HEK293T (cell line): ENCODE data around the gene HLCS.

Source experiments
- CTCF ChIA-PET: fragments of 350-600 bp; formaldehyde crosslinking; extraction: SDS; loops from one replicate; lab custom pipeline; 2021; ENCODE audit warnings: antibody characterized with exemption, inconsistent platforms; lab: Yijun Ruan, JAX
- POLR2A ChIA-PET: fragments of 350-600 bp; formaldehyde crosslinking; extraction: SDS; loops from one replicate; lab custom pipeline; 2020; ENCODE audit warnings: antibody characterized with exemption, inconsistent platforms; lab: Yijun Ruan, JAX
- DNase-seq: peaks from one replicate; pipeline ENCODE4 v3.0.0; 2012; ENCODE audit warnings: mixed read lengths; ENCODE audit errors: extremely low spot score
- ARNT ChIP-seq: fragments of 450-650 bp; IDR thresholded peaks from 2 replicates; pipeline ENCODE4 v1.6.1; 2017; ENCODE audit warnings: mild to moderate bottlenecking
- BHLHE40 ChIP-seq: fragments of 450-650 bp; IDR thresholded peaks from 2 replicates; pipeline ENCODE4 v1.6.1; 2016; ENCODE audit warnings: mild to moderate bottlenecking, moderate library complexity, borderline replicate concordance
- CTBP1 ChIP-seq: fragments of 450-650 bp; IDR thresholded peaks from 2 replicates; pipeline ENCODE4 v1.6.1; 2016; ENCODE audit warnings: borderline replicate concordance
- ELF4 ChIP-seq: fragments of 450-650 bp; IDR thresholded peaks from 2 replicates; pipeline ENCODE4 v1.6.1; 2017; ENCODE audit warnings: antibody characterized with exemption
- FOXA1 ChIP-seq: fragments of 450-650 bp; IDR thresholded peaks from 2 replicates; pipeline ENCODE4 v1.6.1; 2016; ENCODE audit warnings: mild to moderate bottlenecking
- FOXM1 ChIP-seq: fragments of 450-650 bp; IDR thresholded peaks from 2 replicates; pipeline ENCODE4 v1.6.1; 2017; ENCODE audit warnings: mild to moderate bottlenecking, borderline replicate concordance
- HDGF ChIP-seq: fragments of 450-650 bp; IDR thresholded peaks from 2 replicates; pipeline ENCODE4 v1.6.1; 2017; ENCODE audit warnings: antibody characterized with exemption, borderline replicate concordance
- L3MBTL2 ChIP-seq: fragments of 450-650 bp; conservative IDR thresholded peaks from 2 replicates; pipeline ENCODE4 v1.6.1; 2016; ENCODE audit warnings: mild to moderate bottlenecking
- LEF1 ChIP-seq: fragments of 450-650 bp; IDR thresholded peaks from 2 replicates; pipeline ENCODE4 v1.6.1; 2017; ENCODE audit warnings: mild to moderate bottlenecking, borderline replicate concordance
- NFRKB ChIP-seq: fragments of 450-650 bp; IDR thresholded peaks from 2 replicates; pipeline ENCODE4 v1.6.1; 2016; ENCODE audit warnings: mild to moderate bottlenecking, moderate library complexity
- SP1 ChIP-seq: fragments of 450-650 bp; IDR thresholded peaks from 2 replicates; pipeline ENCODE4 v1.6.1; 2017
- SUZ12 ChIP-seq: fragments of 450-650 bp; IDR thresholded peaks from 2 replicates; pipeline ENCODE4 v1.6.1; 2016; ENCODE audit warnings: mild to moderate bottlenecking
- TARDBP ChIP-seq: fragments of 450-650 bp; IDR thresholded peaks from 2 replicates; pipeline ENCODE4 v1.6.1; 2016
- ZNF384 ChIP-seq: fragments of 450-650 bp; IDR thresholded peaks from 2 replicates; pipeline ENCODE4 v1.6.1; 2016
- TF ChIP-seq, protein P1 (sequence below): fragments of 450-650 bp; IDR thresholded peaks from 2 replicates; pipeline ENCODE4 v1.6.1; 2016

The HLCS gene

DNA sequence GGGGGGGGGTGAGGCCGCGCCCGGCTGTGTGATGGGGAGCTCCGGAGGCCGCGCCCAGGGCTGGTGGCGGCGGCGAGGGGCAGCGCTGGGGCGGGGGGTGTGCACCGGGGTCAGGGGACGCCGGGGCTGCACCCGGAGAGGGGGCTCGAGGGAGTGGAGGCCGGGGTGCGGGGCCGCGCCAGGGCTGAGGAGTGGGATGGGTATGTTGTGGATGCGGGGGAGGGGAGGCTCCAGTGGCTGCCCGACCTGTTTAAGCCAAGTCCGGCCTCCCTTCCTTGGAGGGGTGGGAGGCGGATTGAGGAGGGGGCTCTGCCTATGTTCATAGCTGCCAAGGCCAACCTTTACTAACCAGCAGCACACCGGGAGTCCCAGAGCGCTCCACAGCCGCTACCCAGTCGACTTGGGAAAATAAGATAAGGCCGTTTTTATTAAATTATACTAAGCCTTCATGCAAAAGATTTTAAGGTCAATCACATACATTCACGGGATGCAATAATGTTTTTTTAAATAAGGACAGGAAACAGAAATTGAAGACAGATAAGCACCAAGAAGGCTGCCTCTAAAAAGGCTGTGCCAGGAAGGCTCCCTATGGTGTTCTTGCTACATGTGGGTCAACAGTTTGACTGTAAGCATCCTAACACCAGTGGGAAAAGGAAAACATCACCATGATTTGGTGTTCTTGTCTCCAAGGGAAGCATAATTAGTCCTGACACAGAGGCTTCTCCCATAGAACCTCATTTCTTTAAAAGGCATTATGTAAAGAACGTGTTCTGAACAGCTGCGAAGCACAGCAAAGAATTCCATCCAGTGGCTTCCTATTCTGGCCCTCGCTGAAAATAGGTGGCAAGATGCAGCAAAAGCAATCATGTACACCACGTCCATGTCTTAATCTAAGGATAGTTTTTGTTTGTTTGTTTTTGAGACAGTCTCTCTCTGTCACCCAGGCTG, 626 bp upstream of the HLCS start:
- POLR2A ChIA-PET = interaction anchor here (0.6 to 1.3 kb wide), 4 partner anchors 9 to 29 kb away, joined by 3 read pairs; no protein-coding TSS in a partner anchor
- no peak for DNase-seq

DNA sequence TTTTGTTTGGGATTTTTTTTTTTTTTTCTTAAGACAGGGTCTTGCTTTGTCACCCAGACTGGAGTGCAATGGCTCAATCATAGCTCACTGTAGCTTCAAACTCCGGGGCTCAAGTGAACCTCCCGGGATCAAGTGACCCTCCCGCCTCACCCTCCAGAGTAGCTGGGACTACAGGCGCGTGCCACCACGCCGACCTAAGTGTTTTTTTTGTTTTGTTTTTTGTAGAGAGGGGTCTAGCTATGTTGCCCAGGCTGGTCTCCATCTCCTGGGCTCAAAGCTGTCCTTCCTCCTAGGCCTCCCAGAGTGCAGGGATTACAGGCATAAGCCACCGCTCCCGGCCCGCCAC, 776 bp downstream of the HLCS start:
- CTCF ChIA-PET = interaction anchor here (0.6 to 1.5 kb wide), 6 partner anchors 14 to 650 kb away, joined by 3 to 6 read pairs (median 4); no protein-coding TSS in a partner anchor
- POLR2A ChIA-PET = interaction anchor here (0.8 to 1.0 kb wide), 4 partner anchors 13 to 41 kb away, joined by 3 to 4 read pairs (median 3); partner anchors contain the start of gene RIPPLY3
- DNase-seq = no peak
- TF ChIP-seq L3MBTL2 = peak; percentile 39; the same call in 1 of the 2 replicates
- TF ChIP-seq, protein P1, sequence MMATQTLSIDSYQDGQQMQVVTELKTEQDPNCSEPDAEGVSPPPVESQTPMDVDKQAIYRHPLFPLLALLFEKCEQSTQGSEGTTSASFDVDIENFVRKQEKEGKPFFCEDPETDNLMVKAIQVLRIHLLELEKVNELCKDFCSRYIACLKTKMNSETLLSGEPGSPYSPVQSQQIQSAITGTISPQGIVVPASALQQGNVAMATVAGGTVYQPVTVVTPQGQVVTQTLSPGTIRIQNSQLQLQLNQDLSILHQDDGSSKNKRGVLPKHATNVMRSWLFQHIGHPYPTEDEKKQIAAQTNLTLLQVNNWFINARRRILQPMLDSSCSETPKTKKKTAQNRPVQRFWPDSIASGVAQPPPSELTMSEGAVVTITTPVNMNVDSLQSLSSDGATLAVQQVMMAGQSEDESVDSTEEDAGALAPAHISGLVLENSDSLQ = no peak

More for the DNA sequence above, 626 bp upstream of the HLCS start:
- CTCF ChIA-PET = interaction anchor here (0.6 to 1.7 kb wide), 3 partner anchors 10 to 414 kb away, joined by 3 read pairs; no protein-coding TSS in a partner anchor
- TF ChIP-seq ZNF384 = no peak
- no peak for TF ChIP-seq FOXA1
- TF ChIP-seq, protein P1 = no peak
- TF ChIP-seq SP1 = no peak
- no peak for TF ChIP-seq FOXM1
- no peak for TF ChIP-seq ELF4
- no peak for TF ChIP-seq L3MBTL2
- no peak for TF ChIP-seq SUZ12
- no peak for TF ChIP-seq LEF1
- TF ChIP-seq NFRKB = no peak
- no peak for TF ChIP-seq HDGF

DNA sequence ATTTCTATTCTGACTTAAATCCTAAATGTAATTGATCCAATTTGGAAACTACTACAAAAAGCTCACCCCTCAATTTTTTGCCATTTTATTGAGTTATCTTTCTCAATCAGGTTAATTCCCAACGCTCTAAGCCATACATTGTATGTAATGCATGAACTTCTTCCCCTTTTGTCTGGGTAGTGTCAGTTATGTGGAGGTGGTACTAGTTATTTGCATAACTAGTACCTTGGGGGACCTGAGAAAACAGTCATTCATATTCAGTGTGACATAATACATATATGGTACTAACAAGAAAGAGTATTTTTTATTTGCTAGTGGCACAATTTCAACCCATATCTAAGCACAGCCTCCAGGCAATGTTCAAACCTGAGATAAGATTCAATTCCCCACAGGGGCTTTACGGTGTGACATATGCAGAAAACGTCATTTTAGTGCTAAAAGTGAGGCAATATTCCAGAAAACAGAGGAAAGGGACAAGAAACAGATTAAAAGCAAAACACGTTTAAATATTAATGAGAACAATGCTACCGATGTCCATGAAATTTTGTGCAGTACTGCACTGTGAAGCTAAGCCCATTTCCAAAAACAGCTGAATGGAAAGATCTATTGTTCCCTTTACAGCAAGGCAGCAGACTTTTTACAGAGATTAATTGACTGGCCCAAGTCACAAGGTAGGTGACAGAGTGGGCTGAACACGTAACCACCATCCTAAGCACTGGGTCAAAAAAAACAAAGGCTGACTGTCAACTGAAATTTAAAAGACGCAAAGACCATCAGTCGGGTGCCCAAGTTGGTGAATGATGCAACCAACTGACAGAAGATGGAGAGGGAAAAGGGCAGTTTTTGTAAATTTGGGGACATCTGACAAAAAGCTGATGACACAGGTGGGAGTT, 1.4 kb downstream of the HLCS start:
- POLR2A ChIA-PET = interaction anchor here (0.8 to 1.0 kb wide), 3 partner anchors 14 to 42 kb away, joined by 3 to 4 read pairs (median 3); partner anchors contain the start of gene RIPPLY3
- DNase-seq = no peak

DNA sequence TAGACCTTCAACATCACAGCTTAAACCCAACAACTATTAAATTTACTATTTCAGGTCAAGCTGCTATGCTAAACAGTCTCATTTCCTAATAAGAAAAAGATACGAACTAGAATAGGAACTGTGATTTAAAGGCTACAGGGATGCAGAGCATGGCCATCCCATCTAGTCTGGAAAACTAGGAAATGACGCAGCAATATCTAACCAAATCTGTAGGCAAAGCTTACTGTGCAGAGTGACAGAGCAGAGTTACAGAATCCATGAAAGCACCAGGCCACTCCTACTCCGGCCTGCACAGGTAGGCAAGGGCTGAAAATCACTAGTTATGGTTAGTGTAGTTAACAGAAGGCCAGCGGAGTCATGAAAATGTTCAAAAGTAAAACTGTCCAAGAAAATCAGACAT, 2.1 kb downstream of the HLCS start:
- ChIA-PET POLR2A (no interaction called here), CTCF (no interaction called here)
- no peak for DNase-seq
- TF ChIP-seq ELF4 = no peak
- TF ChIP-seq SUZ12 = no peak
- no peak for TF ChIP-seq NFRKB
- no peak for TF ChIP-seq LEF1

More for the DNA sequence above, 1.4 kb downstream of the HLCS start:
- CTCF ChIA-PET = interaction anchor here (0.7 to 1.5 kb wide), 5 partner anchors 15 to 534 kb away, joined by 3 to 6 read pairs (median 3); no protein-coding TSS in a partner anchor
- TF ChIP-seq, protein P1 = peak; percentile 37; the same call in 1 of the 2 replicates
- TF ChIP-seq ARNT = no peak

DNA sequence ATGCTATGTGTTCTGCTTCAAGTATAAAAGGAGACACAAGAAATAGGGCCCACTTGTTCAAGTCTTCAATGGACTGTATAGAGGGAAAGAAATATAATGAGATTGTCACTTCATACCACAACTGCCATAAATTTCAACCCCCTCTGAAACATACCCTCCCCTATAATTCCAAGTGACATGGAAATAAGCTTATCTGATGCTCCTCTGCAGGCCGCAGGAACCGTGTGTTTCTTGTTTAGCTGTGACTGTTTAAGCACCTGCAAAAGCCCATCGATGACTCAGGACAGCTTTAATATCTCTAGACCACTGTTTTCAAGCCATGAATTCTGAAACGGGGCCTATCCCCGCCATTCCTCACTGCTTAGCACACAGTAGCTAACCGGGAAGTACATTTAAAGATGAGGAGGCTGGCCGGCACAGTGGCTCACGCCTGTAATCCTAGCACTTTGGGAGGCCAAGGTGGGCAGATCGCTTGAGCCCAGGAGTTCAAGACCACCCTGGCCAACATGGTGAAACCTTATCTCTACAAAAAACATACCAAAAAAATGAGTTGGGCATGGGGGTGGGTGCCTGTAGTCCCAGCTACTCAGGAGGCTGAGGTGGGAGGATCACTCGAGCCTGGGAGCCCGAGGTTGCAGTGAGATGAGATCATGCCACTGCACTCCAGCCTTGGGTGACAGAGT, 4.2 kb downstream of the HLCS start:
- no peak for DNase-seq
- CTCF ChIA-PET = interaction anchor here (1.0 to 1.4 kb wide), 2 partner anchors 9 to 28 kb away, joined by 3 read pairs; no protein-coding TSS in a partner anchor
- no peak for TF ChIP-seq ZNF384
- TF ChIP-seq LEF1 = no peak
- no peak for TF ChIP-seq ARNT
- no peak for TF ChIP-seq BHLHE40
- no peak for TF ChIP-seq SP1
- no peak for TF ChIP-seq HDGF
- no peak for TF ChIP-seq L3MBTL2
- TF ChIP-seq CTBP1 = no peak
- TF ChIP-seq FOXM1 = no peak
- no peak for TF ChIP-seq FOXA1
- TF ChIP-seq ELF4 = no peak
- TF ChIP-seq TARDBP = no peak
- TF ChIP-seq, protein P1 = no peak
- POLR2A ChIA-PET = no interaction called here
